Measurements from ENCODE around the gene STYX. TPM values are rescaled to one million over a fixed set of nuclear protein-coding genes. Genes with fewer than 3 reads are reported as not detected.

The STYX gene
- total RNA-seq, 6 experiments from 2014 or later = 10.1 to 18.3 (median 13.1) TPM

GRCh38 chr14:52703664-52704063 lies 26.3 kb upstream of the STYX start:
- Histone ChIP-seq H3K27ac (no peak overlapping the region), H3K4me3 (no peak overlapping the region), H3K4me1 (peaks cover 0 to 23% (median 9%) of the 10 kb centered on the region in 4 donors), H3K36me3 (peaks cover 0 to 2% (median 0%) of the 10 kb centered on the region in 4 donors), H3K27me3 (no peaks in the 10 kb centered on the region), H3K9me3 (no peaks in the 10 kb centered on the region)
- TF ChIP-seq CTCF (IDR thresholded peaks at IDR 0.05) (no peak), POLR2A (IDR thresholded peaks at IDR 0.05) (no peak)
- intact Hi-C loops (cut with DNase I) = no loop called here
- WGBS (ENCODE audit: insufficient coverage, low coverage, low lambda C conversion rate, missing lambda C conversion rate) = 79% methylated on average over 2 of the region's 2 CpGs
- DNase-seq (no peak), ATAC-seq (no peak)

- H3K36me3 ChIP-seq = peaks cover 0 to 28% (median 11%) of the 10 kb centered on the region in 4 donors
- intact Hi-C loops (cut with DNase I) = no loop called here
- H3K4me1 ChIP-seq = peaks cover 0 to 12% (median under 1%) of the 10 kb centered on the region in 4 donors
- TF ChIP-seq CTCF (IDR thresholded peaks at IDR 0.05) (no peak), POLR2A (IDR thresholded peaks at IDR 0.05) (no peak)
- no peak for DNase-seq
- WGBS (ENCODE audit: insufficient coverage, low coverage, low lambda C conversion rate, missing lambda C conversion rate) = 47% methylated on average over 1 of the region's 5 CpGs
- H3K27ac ChIP-seq = peak overlapping the region; percentile 82 to 92 (median 89)
- H3K4me3 ChIP-seq = peak overlapping the region; percentile 69 to 89 (median 82)
- H3K27me3 ChIP-seq = no peaks in the 10 kb centered on the region
- no peaks in the 10 kb centered on the region for H3K9me3 ChIP-seq
- ATAC-seq = no peak
Observed at GRCh38 chr14:52706286-52706685, 23.7 kb upstream of the STYX start.

- peak; percentile 99 to 100 (median 100) for ATAC-seq
- H3K4me3 ChIP-seq = peak within 1 kb of the TSS; percentile 69 to 89 (median 82)
Observed at GRCh38 chr14:52706724-52707706, 23.0 kb upstream of the STYX start, which contains the start of gene PSMC6. TSS of gene PSMC6 (plus strand) at chr14:52707200. CDS start at chr14:52707220, 20 bp downstream.

GRCh38 chr14:52711666-52712065 lies 18.3 kb upstream of the STYX start:
- no peak for DNase-seq
- no peaks in the 10 kb centered on the region for H3K27me3 ChIP-seq
- peaks cover 0 to 81% (median 40%) of the 10 kb centered on the region in 4 donors for H3K36me3 ChIP-seq
- no peak for ATAC-seq
- WGBS (ENCODE audit: insufficient coverage, low coverage, low lambda C conversion rate, missing lambda C conversion rate) = 71% methylated on average over 1 of the region's 1 CpG
- H3K4me3 ChIP-seq = no peak overlapping the region
- no peak for TF ChIP-seq POLR2A (IDR thresholded peaks at IDR 0.05)
- no peak for TF ChIP-seq CTCF (IDR thresholded peaks at IDR 0.05)
- H3K4me1 ChIP-seq = peaks cover 0 to 11% (median 0%) of the 10 kb centered on the region in 4 donors
- intact Hi-C loops (cut with DNase I) = no loop called here
- no peaks in the 10 kb centered on the region for H3K9me3 ChIP-seq
- no peak overlapping the region for H3K27ac ChIP-seq

More at GRCh38 chr14:52706724-52707706, 23.0 kb upstream of the STYX start, which contains the start of gene PSMC6:
- peak; percentile 97 to 98 (median 97) for DNase-seq
- Histone ChIP-seq H3K27me3 (no peaks in the 10 kb centered on the region), H3K36me3 (peaks cover 0 to 35% (median 16%) of the 10 kb centered on the region in 4 donors), H3K27ac (peak within 1 kb of the TSS; percentile 82 to 92 (median 89)), H3K4me1 (peaks cover 0 to 11% (median 0%) of the 10 kb centered on the region in 4 donors), H3K9me3 (no peaks in the 10 kb centered on the region)
- TF ChIP-seq POLR2A (IDR thresholded peaks at IDR 0.05) (peak; percentile 91), CTCF (IDR thresholded peaks at IDR 0.05) (no peak)
- under 1% methylated on average over 39 of the region's 43 CpGs for WGBS (ENCODE audit: insufficient coverage, low coverage, low lambda C conversion rate, missing lambda C conversion rate)
- intact Hi-C loops (cut with DNase I) = no loop called here
